ENCODE results near the gene FAM107B.

Gene FAM107B

DNA sequence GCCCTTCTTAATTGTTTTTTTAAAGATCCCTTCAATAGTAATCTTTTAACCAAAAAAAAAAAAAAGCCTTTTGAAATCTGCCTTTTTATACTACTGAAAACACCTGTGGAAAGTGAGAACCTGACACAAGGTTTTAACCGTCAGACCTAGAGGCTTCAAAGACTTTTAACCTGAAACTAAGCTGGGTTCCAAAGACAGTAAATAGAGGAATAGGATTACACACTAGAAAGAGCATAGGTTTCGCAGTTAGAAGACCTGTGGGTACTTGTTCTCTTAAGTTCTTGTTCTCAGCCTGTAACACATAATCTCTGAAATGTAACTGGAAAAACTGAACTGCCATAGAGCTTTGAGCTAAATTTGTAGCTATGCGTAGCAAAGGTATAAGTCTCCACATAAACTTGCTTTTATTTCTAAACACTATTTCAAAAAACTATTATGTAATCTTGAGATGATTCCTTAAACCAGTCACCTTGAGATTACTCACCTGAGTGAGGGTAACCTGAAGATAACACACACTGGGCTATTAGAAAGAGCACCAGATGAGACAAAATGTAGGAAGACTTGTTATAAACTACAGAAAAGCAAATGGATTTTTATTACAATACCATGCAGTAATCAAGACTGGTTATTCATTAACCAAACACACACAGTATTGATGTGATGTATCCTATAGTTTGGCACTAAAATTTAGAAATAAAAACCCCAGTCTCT lies 247.4 kb downstream of the FAM107B start:
- FAIRE-seq, result no peak

DNA sequence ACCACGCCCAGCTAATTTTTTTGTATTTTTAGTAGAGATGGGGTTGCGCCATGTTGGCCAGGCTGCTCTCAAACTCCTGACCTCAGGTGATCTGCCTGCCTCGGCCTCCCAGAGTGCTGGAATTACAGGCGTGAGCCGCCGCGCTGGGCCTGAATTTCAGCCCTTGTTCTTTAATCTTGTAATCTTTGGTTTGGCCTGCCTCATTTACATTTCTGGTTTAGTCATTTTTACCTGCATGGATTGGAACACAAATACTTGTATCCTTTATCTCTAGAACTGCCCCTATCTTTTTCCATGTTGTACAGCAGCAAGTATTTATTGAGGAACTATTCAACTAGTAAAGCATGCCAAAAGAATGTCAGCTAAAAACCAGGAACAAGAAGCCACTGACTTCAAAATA lies 248.4 kb downstream of the FAM107B start:
- no peak for FAIRE-seq

DNA sequence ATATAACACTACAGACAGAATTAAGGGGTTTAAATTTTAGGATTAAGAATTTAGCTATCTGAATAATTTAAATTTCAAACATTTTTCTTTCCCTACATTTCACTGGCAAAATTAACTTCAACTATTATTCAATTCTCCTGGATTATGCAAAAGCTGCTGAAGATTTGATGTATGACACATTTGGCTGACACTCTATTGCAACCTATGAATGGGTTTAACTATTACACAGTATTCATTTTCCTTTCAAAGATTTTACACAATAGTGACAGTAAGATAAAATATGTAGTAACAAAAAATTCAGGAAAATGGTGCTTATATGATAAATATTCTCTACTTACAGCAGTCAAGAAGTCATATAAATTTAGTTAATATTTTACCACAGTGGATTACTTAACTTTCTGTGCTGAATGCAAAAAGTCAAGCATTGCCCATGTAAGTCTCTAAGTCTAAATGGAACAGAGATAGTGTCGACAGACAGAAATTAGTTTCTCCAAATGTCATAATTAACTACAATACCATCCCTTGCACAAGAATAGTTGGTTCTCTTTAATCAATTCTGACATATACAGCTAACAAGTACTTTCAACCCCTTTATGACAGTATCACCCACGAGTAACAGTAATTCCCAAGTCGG lies 249.9 kb downstream of the FAM107B start:
- no peak for FAIRE-seq

DNA sequence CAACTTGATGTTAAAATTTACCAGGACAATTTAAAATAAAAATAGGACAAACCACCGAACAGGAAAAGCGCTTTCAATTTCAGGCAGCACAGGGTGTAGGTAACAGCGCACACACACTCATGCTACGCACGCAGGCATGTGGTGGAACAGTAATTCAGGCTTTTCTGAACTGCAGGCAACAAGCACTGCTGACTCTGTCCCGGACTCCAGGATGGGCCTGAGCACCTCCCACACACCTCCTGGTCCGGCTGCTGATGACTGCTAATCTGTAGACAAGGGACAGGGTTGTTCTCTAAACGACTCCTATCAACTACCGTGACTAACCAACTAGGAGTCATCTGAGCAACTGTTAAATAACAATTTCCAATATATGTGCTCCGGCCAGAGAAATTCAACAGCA lies 251.4 kb downstream of the FAM107B start:
- FAIRE-seq, result no peak

GRCh38 chr10:14519785-14520184 lies 254.9 kb downstream of the FAM107B start:
- FAIRE-seq, result no peak

- no peak for FAIRE-seq
Observed at GRCh38 chr10:14518149-14518548, 256.5 kb downstream of the FAM107B start.

- FAIRE-seq, result no peak
Observed at GRCh38 chr10:14513123-14513522, 261.6 kb downstream of the FAM107B start.

GRCh38 chr10:14510346-14510745 lies 264.4 kb downstream of the FAM107B start:
- no peak for FAIRE-seq

- no peak for FAIRE-seq
Observed at GRCh38 chr10:14508725-14509124, 266.0 kb downstream of the FAM107B start.

- FAIRE-seq, result no peak
Observed at GRCh38 chr10:14507781-14508180, 266.9 kb downstream of the FAM107B start.

GRCh38 chr10:14507176-14507575 lies 267.5 kb downstream of the FAM107B start:
- FAIRE-seq, result no peak

DNA sequence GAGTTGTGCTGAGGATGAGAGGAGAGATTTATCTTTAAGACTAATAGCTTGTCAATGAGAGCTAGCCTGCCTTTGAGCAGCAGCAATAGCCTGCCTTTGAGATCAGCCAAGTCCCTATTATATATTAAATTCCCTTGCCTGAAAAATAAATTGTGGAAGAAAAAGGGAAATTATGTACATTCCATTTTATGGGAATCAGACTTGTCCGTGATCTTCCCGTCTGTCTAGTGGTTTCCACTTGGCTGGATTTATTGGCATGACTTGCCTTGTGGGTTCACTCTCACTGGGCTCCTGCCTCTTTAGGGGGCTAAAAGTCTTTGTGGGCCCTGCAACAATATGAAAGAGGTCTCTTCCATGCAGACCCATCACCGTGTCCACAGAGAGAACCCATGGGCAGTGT lies 272.3 kb downstream of the FAM107B start:
- no peak for FAIRE-seq

GRCh38 chr10:14500172-14500765 lies 274.4 kb downstream of the FAM107B start:
- no peak for FAIRE-seq

DNA sequence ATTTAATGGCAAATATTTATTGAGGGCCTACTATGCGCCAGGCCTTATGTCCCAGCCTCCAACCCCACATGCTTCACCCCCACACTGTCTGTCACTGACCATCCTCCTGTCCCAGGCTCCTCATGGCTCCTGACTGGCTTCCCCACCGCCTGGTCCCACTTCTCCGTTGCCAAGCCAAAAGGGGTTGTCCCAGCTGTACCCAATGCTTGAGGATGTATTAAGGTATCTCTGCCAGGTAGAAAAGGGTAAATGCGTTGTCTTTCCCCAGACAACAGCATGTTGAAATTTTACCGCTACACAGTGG lies 275.1 kb downstream of the FAM107B start:
- no peak for FAIRE-seq

- no peak for FAIRE-seq
Observed at GRCh38 chr10:14498326-14498725, 276.4 kb downstream of the FAM107B start.

- FAIRE-seq, result no peak
Observed at GRCh38 chr10:14491811-14492210, 282.9 kb downstream of the FAM107B start.

GRCh38 chr10:14489522-14490177 lies 285.0 kb downstream of the FAM107B start:
- no peak for FAIRE-seq

GRCh38 chr10:14487488-14487883 lies 287.2 kb downstream of the FAM107B start:
- FAIRE-seq, result no peak

- FAIRE-seq, result no peak
Observed at GRCh38 chr10:14486777-14487487, 287.8 kb downstream of the FAM107B start.

DNA sequence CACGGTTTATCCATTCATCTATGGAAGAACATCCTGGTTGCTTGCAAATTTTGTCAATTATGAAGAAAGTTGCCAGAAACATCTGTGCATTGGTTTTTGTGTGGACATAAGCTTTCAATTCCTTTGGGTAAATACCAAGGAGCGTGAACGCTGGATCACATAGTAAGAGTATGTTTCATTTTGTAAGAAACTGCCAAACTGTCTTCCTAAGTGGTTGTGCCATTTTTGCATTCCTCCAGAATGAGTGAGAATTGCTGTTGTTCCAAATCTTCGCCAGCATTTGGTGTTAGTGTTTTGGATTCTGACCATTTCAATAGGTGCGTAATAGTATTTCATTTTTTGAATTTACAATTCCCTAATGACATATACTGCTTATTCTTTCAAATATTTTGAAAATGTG lies 288.7 kb downstream of the FAM107B start:
- FAIRE-seq, result no peak

DNA sequence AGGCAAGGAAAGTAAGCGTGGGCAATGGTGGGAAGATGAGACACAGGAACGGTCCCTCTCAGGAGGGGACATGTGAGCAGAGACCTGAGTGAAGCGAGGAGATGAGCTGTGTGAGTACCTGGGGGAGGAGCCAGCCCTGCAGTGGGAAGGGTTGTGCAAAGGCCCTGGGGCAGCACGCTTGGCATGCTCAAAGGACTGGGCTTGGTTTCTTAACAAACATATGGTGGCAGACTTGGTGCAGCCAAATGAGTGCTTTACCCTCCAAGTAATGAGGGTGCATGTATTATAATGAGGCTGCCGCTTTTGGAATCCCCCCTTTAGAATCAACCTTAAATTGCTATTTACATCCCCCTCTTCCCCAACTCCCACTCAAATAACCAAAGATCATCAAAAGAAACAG lies 291.3 kb downstream of the FAM107B start:
- no peak for FAIRE-seq

- FAIRE-seq, result no peak
Observed at GRCh38 chr10:14481752-14482151, 292.9 kb downstream of the FAM107B start.

- no peak for FAIRE-seq
Observed at GRCh38 chr10:14481014-14481413, 293.7 kb downstream of the FAM107B start.
